Measurements from ENCODE around the gene SOX3.

Gene SOX3

DNA sequence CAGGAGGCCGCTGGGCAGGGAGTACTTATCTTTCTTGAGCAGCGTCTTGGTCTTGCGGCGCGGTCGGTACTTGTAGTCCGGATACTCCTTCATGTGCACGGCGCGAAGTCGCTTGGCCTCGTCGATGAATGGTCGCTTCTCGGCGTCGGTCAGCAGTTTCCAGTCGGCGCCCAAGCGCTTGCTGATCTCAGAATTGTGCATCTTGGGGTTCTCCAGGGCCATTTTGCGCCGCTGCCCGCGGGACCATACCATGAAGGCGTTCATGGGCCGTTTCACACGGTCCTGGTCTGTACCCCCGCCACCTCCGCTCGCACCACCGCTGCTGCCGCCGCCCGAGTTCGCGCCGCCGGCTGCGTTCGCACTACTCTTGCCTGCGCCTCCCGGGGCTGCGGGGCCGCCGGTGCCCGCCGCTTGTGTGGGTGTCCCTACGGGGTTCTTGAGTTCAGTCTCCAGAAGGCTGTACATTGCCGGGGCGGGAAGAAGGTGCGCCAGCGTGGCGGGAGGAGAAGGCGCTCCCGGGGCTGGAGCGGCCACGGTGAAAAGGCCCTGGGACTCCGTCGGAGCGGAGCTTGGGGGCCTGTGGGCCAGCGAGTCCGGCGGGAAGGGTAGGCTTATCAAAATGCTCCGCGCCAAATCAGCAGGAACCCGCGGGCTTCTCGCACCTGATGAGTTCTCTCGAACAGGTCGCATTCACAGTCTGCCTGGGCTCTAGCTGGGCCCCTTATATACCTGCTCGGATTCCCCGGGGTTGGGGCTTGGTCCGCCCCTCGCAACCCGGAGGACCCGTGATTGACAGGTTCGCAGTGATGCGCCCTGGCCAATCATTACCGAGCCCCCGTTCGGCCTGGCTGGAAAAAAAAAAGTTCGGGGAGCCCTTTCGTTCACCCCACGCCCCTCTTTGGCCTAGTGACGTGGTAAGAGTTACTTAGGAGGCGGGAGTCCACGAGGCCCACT lies at the start of gene SOX3:
Gene SOX3 (minus strand): TSS at position 699 of the 954 bp plus-strand sequence. CDS start 9 bp downstream, at position 690.
- Mint-ChIP-seq H3K4me3 (no peak within 1 kb of the TSS), H3K9me3 (no peaks in the 10 kb centered on the region), H3K4me1 (no peaks in the 10 kb centered on the region), H3K27me3 (peaks cover 50% of the 10 kb centered on the region), H3K36me3 (no peaks in the 10 kb centered on the region), H3K27ac (no peak within 1 kb of the TSS)
- ATAC-seq = no peak

GRCh38 chrX:140548985-140549384 lies 44.1 kb upstream of the SOX3 start:
- no peaks in the 10 kb centered on the region for H3K27me3 Mint-ChIP-seq
- H3K9me3 Mint-ChIP-seq = no peaks in the 10 kb centered on the region
- H3K4me1 Mint-ChIP-seq = no peaks in the 10 kb centered on the region
- no peak overlapping the region for H3K27ac Mint-ChIP-seq
- H3K36me3 Mint-ChIP-seq = no peaks in the 10 kb centered on the region
- ATAC-seq = no peak
- H3K4me3 Mint-ChIP-seq = no peak overlapping the region

- Mint-ChIP-seq H3K4me3 (no peak overlapping the region), H3K27ac (no peak overlapping the region), H3K36me3 (no peaks in the 10 kb centered on the region), H3K4me1 (no peaks in the 10 kb centered on the region), H3K27me3 (no peaks in the 10 kb centered on the region), H3K9me3 (no peaks in the 10 kb centered on the region)
- no peak for ATAC-seq
Observed at GRCh38 chrX:140526171-140526570, 21.3 kb upstream of the SOX3 start.

- H3K27me3 Mint-ChIP-seq = no peaks in the 10 kb centered on the region
- no peaks in the 10 kb centered on the region for H3K9me3 Mint-ChIP-seq
- no peaks in the 10 kb centered on the region for H3K4me1 Mint-ChIP-seq
- H3K4me3 Mint-ChIP-seq = no peak overlapping the region
- H3K27ac Mint-ChIP-seq = no peak overlapping the region
- no peaks in the 10 kb centered on the region for H3K36me3 Mint-ChIP-seq
- no peak for ATAC-seq
Observed at GRCh38 chrX:140525448-140525847, 20.6 kb upstream of the SOX3 start.

GRCh38 chrX:140524556-140524955 lies 19.7 kb upstream of the SOX3 start:
- Mint-ChIP-seq H3K27me3 (no peaks in the 10 kb centered on the region), H3K27ac (no peak overlapping the region), H3K4me1 (no peaks in the 10 kb centered on the region), H3K9me3 (no peaks in the 10 kb centered on the region), H3K4me3 (no peak overlapping the region), H3K36me3 (no peaks in the 10 kb centered on the region)
- no peak for ATAC-seq

DNA sequence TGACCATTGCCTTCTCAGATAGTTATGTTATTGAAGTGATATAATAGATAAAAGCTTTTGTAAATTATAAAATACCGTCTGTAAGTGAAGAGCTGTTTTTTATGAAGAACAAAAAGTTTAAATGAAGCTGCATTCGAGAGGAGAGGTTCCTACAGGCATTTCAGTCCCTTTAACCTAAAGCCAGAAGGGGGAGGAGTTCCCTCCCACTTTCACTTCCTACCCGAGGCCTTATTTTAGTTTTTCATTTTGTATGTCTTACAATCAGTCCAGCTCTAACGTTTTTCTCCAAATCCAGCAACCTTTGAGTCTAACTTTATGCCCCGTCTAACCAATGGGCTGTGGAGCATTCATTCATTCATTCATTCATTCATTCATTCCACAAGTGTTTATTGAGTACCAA lies 16.5 kb upstream of the SOX3 start:
- H3K27ac Mint-ChIP-seq = no peak overlapping the region
- no peaks in the 10 kb centered on the region for H3K36me3 Mint-ChIP-seq
- no peaks in the 10 kb centered on the region for H3K4me1 Mint-ChIP-seq
- no peaks in the 10 kb centered on the region for H3K9me3 Mint-ChIP-seq
- no peak overlapping the region for H3K4me3 Mint-ChIP-seq
- H3K27me3 Mint-ChIP-seq = no peaks in the 10 kb centered on the region
- no peak for ATAC-seq

DNA sequence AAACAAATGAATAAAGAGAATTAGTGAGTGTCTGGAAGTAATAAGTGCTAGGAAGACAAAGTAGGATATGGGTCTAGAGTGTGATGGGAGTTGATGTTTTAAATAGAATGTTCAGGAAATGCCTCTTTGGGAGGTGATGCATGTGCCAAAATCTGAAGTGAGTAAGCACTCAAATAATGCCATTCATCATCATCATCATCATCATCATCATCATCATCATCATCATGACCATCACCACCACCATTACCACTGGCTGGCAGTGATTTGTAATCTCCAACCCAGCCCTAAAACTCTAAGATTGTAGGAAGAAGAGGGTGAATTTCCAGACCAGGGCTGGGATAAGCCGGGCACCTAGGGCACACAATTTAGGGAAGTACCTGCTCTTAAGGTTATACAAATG lies 9.7 kb upstream of the SOX3 start:
- Mint-ChIP-seq H3K4me3 (no peak overlapping the region), H3K27ac (no peak overlapping the region), H3K27me3 (peaks cover 16% of the 10 kb centered on the region), H3K4me1 (no peaks in the 10 kb centered on the region), H3K36me3 (no peaks in the 10 kb centered on the region), H3K9me3 (no peaks in the 10 kb centered on the region)
- no peak for ATAC-seq

DNA sequence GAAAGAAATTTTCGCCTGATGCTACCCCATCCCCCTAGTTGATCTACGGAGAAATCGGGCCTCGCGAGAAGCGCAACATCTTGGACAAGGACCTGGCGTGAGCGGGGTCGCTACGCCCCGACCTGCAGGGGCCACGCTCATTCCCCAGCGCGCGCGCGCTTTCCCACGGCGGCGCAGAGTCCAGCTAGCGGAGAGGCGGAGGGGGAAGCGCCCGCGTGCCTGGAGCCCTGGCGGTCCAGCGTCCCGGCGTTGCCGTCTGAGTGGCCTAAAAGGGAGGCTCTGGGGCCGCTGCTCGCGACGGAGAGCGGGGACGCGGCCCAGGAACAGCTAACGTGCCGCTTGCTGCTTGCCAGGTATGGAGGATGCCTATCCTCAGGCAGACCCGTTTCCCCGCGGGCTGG lies 6.0 kb upstream of the SOX3 start:
- no peak overlapping the region for H3K4me3 Mint-ChIP-seq
- ATAC-seq = no peak
- peaks cover 43% of the 10 kb centered on the region for H3K27me3 Mint-ChIP-seq
- H3K27ac Mint-ChIP-seq = no peak overlapping the region
- no peaks in the 10 kb centered on the region for H3K4me1 Mint-ChIP-seq
- H3K36me3 Mint-ChIP-seq = no peaks in the 10 kb centered on the region
- no peaks in the 10 kb centered on the region for H3K9me3 Mint-ChIP-seq

- Mint-ChIP-seq H3K27ac (no peak overlapping the region), H3K36me3 (no peaks in the 10 kb centered on the region), H3K4me3 (no peak overlapping the region), H3K27me3 (peaks cover 43% of the 10 kb centered on the region), H3K9me3 (no peaks in the 10 kb centered on the region), H3K4me1 (no peaks in the 10 kb centered on the region)
- ATAC-seq = no peak
Observed at GRCh38 chrX:140510306-140510676, 5.4 kb upstream of the SOX3 start.

DNA sequence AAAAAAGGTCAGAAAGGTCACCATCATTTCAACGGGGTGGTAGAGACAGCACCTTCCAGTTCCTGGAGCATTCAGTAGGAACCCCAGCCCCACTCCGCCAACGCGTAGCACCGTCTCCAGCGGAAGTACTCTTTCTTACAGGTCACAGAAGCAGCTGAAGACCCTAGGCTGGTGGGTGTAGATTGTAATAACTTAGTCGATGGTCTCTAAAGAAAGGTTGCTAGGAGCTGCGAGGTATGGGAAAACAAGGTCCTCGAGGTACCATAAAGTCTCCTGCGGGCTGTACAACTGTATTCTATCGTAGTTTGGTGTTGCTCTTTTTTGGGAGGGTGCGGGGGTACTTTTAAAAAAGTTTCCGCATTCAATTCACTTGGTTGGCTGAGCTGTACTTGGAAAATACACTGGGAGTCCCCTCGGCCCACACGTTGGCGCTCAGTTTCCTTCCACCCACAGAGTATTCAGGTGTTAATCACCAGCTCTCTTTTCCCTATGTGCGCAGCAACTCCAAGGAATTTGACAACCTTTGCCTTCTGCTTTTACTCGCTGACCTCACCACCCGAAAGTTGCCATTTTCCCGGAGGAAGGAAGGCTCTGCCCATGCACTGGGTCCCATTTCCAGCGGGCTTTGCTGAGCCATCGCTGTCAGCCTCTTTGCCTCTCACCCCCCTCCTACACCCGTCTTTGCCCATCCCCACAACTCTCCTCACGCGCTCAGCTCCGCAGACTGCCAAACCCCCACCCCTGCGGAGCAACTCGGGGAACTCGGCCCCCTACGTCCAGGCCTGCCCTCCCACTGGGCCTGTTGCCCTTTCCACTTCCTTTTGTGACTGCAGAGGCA lies 4.8 kb upstream of the SOX3 start:
- no peak overlapping the region for H3K4me3 Mint-ChIP-seq
- no peaks in the 10 kb centered on the region for H3K9me3 Mint-ChIP-seq
- no peak for ATAC-seq
- H3K27ac Mint-ChIP-seq = no peak overlapping the region
- H3K36me3 Mint-ChIP-seq = no peaks in the 10 kb centered on the region
- H3K4me1 Mint-ChIP-seq = no peaks in the 10 kb centered on the region
- H3K27me3 Mint-ChIP-seq = peaks cover 43% of the 10 kb centered on the region

DNA sequence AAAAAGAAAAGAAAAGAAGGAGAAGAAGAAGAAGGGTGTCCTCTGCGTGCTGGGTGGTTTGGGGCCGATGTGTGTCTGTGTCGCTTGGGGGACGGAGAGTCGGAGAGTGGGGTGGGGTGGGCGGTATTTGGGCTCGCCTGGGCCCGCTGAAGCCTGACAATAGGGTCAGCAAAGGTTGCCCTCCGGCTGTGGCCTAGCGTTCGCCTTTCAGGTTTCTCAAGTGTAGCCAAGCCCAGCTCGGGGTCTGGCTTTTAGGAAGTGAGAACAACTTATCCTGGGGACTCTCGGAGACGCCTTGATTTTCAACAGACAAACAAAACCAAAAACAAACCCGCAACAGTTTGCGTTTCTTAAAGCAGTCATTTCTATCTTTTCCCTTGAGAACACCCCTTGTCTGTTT lies 4.1 kb upstream of the SOX3 start:
- no peaks in the 10 kb centered on the region for H3K9me3 Mint-ChIP-seq
- no peaks in the 10 kb centered on the region for H3K4me1 Mint-ChIP-seq
- peaks cover 43% of the 10 kb centered on the region for H3K27me3 Mint-ChIP-seq
- H3K4me3 Mint-ChIP-seq = no peak overlapping the region
- H3K27ac Mint-ChIP-seq = no peak overlapping the region
- H3K36me3 Mint-ChIP-seq = no peaks in the 10 kb centered on the region
- no peak for ATAC-seq

DNA sequence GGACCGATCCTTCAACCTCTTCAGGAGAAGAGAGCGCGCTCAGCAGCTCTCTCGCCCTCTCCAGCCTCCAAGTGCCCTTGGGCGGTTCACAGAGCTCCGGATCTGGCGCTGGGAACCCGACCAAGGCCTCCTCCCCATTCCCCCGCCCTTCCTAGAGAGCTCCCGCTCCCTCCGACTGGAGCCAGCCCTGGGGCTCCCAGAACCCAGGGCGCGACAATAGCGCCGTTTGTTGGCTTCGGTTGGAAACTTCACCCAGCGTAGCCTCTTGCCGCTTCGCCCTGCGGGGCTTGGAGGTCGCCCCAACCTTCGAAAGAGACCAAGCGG lies 3.1 kb upstream of the SOX3 start:
- no peaks in the 10 kb centered on the region for H3K4me1 Mint-ChIP-seq
- ATAC-seq = no peak

GRCh38 chrX:140507223-140507981 lies 2.5 kb upstream of the SOX3 start:
- H3K36me3 Mint-ChIP-seq = no peaks in the 10 kb centered on the region
- peaks cover 43% of the 10 kb centered on the region for H3K27me3 Mint-ChIP-seq
- no peaks in the 10 kb centered on the region for H3K9me3 Mint-ChIP-seq
- no peaks in the 10 kb centered on the region for H3K4me1 Mint-ChIP-seq
- no peak overlapping the region for H3K27ac Mint-ChIP-seq
- H3K4me3 Mint-ChIP-seq = no peak overlapping the region
- ATAC-seq = no peak

More for the DNA sequence above, 3.1 kb upstream of the SOX3 start:
- no peaks in the 10 kb centered on the region for H3K36me3 Mint-ChIP-seq
- no peak overlapping the region for H3K4me3 Mint-ChIP-seq
- no peak overlapping the region for H3K27ac Mint-ChIP-seq
- no peaks in the 10 kb centered on the region for H3K9me3 Mint-ChIP-seq
- peaks cover 43% of the 10 kb centered on the region for H3K27me3 Mint-ChIP-seq

DNA sequence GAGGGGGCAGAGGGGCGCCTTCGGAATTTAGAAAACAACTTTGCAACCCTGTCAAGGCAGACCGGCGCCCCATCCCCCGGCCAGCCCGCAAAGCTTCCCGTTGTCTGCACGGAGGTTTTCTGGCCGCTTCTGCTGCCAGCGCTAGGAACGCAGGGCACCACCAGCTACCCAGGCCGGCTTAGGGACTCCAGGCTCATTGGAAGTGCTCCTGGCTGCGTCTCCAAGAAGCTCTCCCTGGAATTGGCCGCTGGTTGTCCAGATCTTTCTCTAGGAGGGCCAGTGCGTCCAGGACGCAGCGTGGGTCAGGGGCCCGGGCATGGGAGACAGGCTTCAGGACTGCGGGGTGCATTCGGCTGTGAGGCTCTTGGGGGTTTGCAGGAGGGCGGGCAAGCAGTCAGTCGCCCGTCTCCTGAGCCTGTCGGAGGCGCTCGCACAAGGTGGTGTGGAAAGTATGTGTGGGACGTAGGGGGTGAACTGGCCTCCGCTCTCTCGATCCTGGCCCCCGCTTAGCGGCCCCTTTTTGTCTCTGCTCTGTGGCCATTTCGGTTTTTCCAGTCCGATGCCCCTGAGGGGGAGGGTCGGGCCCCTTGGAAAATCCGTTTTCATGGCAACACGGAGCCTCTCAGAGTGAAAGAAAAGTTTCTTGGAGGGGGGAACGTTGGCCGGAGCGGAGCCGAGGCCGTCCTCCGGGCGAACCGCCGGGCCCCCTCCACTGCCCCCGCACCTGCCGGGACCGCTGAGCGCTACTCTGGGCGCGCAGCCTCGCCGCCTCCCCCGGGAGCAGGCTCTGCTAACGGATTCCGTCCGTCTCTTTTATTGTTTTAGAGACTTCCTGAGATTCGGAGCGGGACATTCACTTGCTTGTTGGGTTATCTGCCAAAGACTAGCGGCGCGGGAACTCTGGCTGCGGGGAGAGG lies 810 bp upstream of the SOX3 start:
- no peak for ATAC-seq
- Mint-ChIP-seq H3K4me3 (no peak overlapping the region), H3K9me3 (no peaks in the 10 kb centered on the region)

More for the DNA sequence above, 810 bp upstream of the SOX3 start:
- Mint-ChIP-seq H3K27ac (no peak overlapping the region), H3K36me3 (no peaks in the 10 kb centered on the region), H3K27me3 (peaks cover 53% of the 10 kb centered on the region), H3K4me1 (no peaks in the 10 kb centered on the region)

Measured in stimulated activated memory B cell treated with anti-CD40 and anti-IgM and Interleukin-4, amounts not matched to agents 10 μg/mL and 1 μg/mL and 100 μg/mL, for 72 hours (primary cell).